HUDEP-2 (cell line): Measurements from ENCODE around the gene BRI3.

Experiments used
- DNase-seq, 76 experiments: peaks; one replicate each; lab custom pipeline; 2025; ENCODE audit not compliant: unreplicated experiment in 76 of 76; lab: John Stamatoyannopoulos, UW

The BRI3 gene

DNA sequence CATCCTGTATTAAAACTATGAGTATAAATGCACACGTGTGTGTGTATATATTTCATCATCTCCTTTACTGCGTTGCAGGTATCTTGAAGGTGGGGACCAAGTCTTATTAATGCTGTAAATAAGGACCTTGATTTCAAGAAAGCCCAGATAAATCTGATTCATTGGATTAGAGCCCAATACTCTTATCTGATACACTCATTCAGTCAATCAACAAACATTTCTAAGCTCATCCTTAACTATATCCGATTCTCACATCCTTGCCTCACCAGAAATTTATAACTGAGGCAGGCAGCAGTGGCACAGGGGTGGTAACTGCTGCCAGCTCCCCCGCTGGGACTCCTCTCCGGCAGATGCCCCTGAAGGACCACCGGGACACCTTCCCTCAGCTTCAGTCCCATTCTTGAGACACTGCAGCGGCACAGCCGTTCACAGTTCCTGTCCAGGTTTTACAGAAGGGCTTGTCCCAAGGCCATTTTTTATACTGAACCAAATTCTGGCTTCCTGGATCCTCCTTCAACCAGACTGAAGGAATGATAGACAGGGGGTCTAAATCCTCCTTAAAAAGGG, 54.0 kb downstream of the BRI3 start:
- no peak for DNase-seq

GRCh38 chr7:98338441-98338840, 57.0 kb downstream of the BRI3 start:
- DNase-seq: no peak

DNA sequence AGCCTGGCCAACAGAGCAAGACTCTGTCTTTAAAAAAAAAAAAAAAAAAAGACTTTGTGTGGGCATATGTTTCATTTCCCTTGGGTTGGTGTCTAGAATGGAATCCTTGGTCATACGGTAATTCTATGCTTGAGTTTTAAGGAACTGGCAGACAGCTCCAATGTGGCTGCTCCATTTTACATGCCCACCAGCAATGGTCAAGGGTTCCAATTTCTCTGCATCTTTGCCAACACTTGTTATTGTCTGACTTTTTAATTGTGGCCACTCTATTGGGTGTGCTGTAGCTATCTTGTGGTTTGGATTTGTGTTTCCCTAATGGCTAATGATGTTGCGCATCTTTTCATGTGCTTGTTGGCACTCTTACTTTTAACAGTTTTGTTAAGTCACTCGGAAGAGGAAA, 57.6 kb downstream of the BRI3 start:
- DNase-seq: no peak

DNA sequence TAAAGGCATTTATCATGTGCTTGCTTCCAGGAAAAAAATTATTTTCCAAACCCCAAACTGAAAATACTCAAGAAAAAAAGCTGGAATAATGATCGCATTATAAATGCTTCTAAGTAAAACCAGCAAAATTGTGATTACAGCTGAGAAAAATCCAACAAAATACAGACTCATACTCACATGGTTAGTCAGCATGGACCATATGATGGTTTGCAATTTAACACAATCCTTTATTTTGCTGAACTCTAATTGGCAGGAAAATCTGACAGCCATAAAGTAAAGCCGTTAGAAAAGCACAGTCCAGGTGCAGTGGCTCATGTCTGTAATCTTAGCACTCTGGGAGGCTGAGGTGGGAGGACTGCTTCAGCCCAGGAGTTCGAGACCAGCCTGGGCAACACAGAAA, 59.6 kb downstream of the BRI3 start:
- DNase-seq: no peak
